ENCODE measurements around the gene SEMA6D. TPM values are rescaled to one million over a fixed set of nuclear protein-coding genes. Genes with fewer than 3 reads are reported as not detected.

The SEMA6D gene
- total RNA-seq, 4 donors from 2014 or later = 1.5 to 27.2 (median 5.5) TPM

GRCh38 chr15:47764666-47765065 is 47.4 kb downstream of the SEMA6D start:
- H3K36me3 ChIP-seq = no peaks in the 10 kb centered on the region
- TF ChIP-seq POLR2A (IDR thresholded peaks at IDR 0.05) = no peak
- TF ChIP-seq, protein P1, sequence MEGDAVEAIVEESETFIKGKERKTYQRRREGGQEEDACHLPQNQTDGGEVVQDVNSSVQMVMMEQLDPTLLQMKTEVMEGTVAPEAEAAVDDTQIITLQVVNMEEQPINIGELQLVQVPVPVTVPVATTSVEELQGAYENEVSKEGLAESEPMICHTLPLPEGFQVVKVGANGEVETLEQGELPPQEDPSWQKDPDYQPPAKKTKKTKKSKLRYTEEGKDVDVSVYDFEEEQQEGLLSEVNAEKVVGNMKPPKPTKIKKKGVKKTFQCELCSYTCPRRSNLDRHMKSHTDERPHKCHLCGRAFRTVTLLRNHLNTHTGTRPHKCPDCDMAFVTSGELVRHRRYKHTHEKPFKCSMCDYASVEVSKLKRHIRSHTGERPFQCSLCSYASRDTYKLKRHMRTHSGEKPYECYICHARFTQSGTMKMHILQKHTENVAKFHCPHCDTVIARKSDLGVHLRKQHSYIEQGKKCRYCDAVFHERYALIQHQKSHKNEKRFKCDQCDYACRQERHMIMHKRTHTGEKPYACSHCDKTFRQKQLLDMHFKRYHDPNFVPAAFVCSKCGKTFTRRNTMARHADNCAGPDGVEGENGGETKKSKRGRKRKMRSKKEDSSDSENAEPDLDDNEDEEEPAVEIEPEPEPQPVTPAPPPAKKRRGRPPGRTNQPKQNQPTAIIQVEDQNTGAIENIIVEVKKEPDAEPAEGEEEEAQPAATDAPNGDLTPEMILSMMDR (IDR thresholded peaks at IDR 0.05) = no peak
- intact Hi-C loops (cut with DNase I; ENCODE audit: low total_unique reads) = no loop called here

DNA sequence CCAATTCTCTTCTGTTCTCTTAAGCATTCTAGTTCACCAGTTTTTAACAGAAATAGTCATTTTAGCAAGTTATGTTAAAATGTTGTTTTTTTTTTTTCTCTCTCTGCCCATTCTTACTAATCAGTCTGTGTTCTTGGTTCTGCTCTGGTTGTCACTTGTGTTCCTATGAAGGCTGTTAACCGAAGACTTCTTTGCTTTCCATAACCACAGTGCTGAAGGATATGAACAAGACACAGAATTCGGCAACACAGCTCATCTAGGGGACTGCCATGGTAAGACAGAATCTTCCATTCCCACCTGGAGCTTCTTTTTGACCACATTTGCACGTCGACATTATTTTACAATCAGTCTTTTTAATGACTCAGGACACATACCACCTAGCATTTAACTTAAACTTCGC is 49.1 kb downstream of the SEMA6D start:
- Histone ChIP-seq H3K4me3 (no peak overlapping the region), H3K27me3 (no peaks in the 10 kb centered on the region), H3K27ac (no peak overlapping the region), H3K9me3 (no peaks in the 10 kb centered on the region), H3K4me1 (no peaks in the 10 kb centered on the region), H3K36me3 (no peaks in the 10 kb centered on the region)
- no peak for DNase-seq
- intact Hi-C loops (cut with DNase I; ENCODE audit: low total_unique reads) = no loop called here
- TF ChIP-seq, protein P1 (IDR thresholded peaks at IDR 0.05) = no peak
- TF ChIP-seq POLR2A (IDR thresholded peaks at IDR 0.05) = no peak

More at GRCh38 chr15:47764666-47765065, 47.4 kb downstream of the SEMA6D start:
- no peak overlapping the region for H3K4me3 ChIP-seq
- H3K27ac ChIP-seq = no peak overlapping the region
- no peaks in the 10 kb centered on the region for H3K9me3 ChIP-seq
- no peak for DNase-seq
- H3K27me3 ChIP-seq = no peaks in the 10 kb centered on the region
- no peaks in the 10 kb centered on the region for H3K4me1 ChIP-seq

DNA sequence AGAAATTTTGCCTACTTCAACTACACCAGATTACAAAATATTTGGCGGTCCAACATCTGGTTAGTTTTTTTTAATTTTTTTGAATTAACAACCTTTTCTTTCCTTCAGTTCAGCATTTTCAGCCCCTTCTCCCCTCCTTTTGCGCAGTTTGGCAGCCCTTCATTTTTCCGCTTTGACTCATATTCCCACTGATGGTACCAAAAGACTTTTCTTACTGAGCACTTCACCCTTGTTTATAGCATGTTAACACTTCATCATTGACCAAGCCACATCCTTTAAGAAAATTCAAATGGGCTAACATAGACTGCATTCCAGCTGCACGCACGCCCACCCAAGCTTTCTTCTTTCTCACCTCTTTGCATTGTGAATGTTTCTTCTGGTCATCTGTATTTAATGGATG is 49.7 kb downstream of the SEMA6D start:
- TF ChIP-seq POLR2A (IDR thresholded peaks at IDR 0.05) = no peak
- TF ChIP-seq, protein P1 (IDR thresholded peaks at IDR 0.05) = no peak
- no peaks in the 10 kb centered on the region for H3K36me3 ChIP-seq
- no peaks in the 10 kb centered on the region for H3K9me3 ChIP-seq
- no peak overlapping the region for H3K27ac ChIP-seq
- no peaks in the 10 kb centered on the region for H3K4me1 ChIP-seq
- no peak for DNase-seq
- H3K27me3 ChIP-seq = no peaks in the 10 kb centered on the region
- no peak overlapping the region for H3K4me3 ChIP-seq
- intact Hi-C loops (cut with DNase I; ENCODE audit: low total_unique reads) = no loop called here

- intact Hi-C loops (cut with DNase I; ENCODE audit: low total_unique reads) = no loop called here
- DNase-seq = no peak
- Histone ChIP-seq H3K36me3 (no peaks in the 10 kb centered on the region), H3K4me3 (no peak overlapping the region), H3K27me3 (no peaks in the 10 kb centered on the region), H3K27ac (no peak overlapping the region), H3K4me1 (no peaks in the 10 kb centered on the region), H3K9me3 (no peaks in the 10 kb centered on the region)
- TF ChIP-seq, protein P1 (IDR thresholded peaks at IDR 0.05) = no peak
- TF ChIP-seq POLR2A (IDR thresholded peaks at IDR 0.05) = no peak
Observed at GRCh38 chr15:47768735-47769134, 51.4 kb downstream of the SEMA6D start.

DNA sequence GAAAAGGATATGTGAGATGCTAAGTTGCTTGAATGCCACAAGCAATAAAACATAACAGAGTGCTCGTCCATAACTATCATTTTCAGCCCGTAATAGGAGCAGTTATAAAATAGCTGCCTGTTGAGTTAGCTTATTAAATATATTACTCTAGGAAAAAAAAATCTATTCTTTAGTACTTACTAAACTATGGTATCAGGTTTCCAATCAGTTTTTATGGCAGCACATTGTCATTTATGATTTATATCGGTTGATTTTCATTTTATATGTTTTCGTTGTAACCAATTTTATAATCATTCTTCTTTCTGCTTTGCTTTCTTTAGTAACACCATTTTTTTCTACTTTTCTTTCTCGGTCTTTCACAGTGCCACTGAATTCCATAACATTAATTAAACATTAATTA is 51.9 kb downstream of the SEMA6D start:
- Histone ChIP-seq H3K4me3 (no peak overlapping the region), H3K4me1 (no peaks in the 10 kb centered on the region), H3K27me3 (no peaks in the 10 kb centered on the region), H3K9me3 (no peaks in the 10 kb centered on the region), H3K27ac (no peak overlapping the region), H3K36me3 (no peaks in the 10 kb centered on the region)
- DNase-seq = no peak
- TF ChIP-seq, protein P1 (IDR thresholded peaks at IDR 0.05) = no peak
- no peak for TF ChIP-seq POLR2A (IDR thresholded peaks at IDR 0.05)
- intact Hi-C loops (cut with DNase I; ENCODE audit: low total_unique reads) = no loop called here

Data from uterus (tissue), 4 donors.